Measurements from ENCODE around the gene WAC.
"Not testable (repeated sequence)": the region's sequence is repeated elsewhere in the genome, so short reads cannot be mapped to it uniquely, and the experiment has no call there.

The WAC gene, protein sequence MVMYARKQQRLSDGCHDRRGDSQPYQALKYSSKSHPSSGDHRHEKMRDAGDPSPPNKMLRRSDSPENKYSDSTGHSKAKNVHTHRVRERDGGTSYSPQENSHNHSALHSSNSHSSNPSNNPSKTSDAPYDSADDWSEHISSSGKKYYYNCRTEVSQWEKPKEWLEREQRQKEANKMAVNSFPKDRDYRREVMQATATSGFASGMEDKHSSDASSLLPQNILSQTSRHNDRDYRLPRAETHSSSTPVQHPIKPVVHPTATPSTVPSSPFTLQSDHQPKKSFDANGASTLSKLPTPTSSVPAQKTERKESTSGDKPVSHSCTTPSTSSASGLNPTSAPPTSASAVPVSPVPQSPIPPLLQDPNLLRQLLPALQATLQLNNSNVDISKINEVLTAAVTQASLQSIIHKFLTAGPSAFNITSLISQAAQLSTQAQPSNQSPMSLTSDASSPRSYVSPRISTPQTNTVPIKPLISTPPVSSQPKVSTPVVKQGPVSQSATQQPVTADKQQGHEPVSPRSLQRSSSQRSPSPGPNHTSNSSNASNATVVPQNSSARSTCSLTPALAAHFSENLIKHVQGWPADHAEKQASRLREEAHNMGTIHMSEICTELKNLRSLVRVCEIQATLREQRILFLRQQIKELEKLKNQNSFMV

DNA sequence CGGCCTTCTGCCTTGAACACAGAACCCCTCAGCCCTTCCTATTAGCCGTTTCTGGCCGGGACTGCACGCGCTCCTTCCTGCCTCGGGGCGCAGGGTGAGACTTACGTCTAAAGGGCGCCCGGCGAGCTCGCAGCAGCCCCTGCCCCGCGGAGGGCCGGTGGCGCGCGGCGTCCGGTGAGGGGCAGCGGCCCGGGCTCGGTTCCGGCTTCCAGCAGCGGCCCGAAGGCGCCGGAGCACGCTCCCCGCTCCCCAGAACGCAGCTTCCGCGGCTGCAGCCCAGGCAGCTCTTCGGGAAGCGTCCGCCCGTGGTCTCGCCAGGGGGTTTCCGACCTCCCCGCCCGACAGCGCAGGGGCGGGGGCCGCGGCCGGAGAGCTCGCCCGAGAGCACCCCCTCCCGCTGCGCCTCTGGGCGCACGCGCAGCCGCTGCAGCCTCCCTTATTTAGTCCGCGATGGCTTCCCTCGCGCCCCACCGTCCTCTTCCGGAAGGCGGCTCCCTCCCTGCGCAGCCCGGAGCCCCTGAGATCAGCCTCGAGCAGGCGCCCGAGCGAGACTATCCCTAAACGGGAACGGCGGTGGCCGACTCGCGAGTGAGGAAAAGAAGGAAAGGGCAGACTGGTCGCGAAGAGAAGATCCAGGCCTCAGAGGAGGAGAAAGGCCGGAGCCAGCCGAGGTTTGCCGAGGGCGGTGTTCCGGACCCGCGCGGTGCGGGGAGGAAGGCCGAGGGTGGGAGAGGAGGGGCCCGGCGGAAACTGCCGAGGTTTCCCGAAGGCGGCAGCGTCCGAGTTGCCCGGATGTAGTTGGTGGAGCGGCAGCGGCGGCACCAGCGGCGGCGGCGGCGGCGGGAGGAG lies at the start of gene WAC:
Gene WAC (plus strand): TSS at position 782 of the 849 bp plus-strand sequence. CDS start 462 bp downstream, outside the sequence.
- DNase-seq (ENCODE audit: low spot score) = peak; percentile 93

GRCh38 chr10:28489206-28489605 lies 43.7 kb upstream of the WAC start:
- no peak for DNase-seq (ENCODE audit: low spot score)

DNA sequence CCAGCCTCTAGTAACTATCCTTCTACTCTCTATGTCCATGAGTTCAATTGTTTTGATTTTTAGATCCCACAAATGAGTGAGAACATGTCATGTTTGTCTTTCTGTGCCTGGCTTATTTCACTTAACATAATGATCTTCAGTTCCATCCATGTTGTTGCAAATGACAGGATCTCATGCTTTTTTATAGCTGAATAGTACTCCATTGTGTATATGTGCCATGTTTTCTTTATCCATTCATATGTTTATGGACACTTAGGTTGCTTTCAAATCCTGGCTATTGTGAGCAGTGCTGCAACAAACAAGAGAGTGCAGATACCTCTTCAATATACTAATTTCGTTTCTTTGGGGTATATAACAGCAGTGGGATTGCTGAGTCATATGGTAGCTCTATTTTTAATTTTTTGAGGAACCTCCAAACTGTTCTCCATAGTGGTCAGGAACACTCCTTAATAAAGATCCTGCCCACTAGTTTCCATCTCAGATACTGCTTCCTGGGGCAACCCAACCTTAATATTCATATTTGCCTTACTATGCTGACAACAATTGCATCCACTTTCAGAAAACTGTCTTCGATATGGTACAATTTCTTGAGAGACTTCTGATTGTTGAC lies 42.6 kb upstream of the WAC start:
- not testable (repeated sequence) for DNase-seq (ENCODE audit: low spot score)

GRCh38 chr10:28492116-28492920 lies 40.6 kb upstream of the WAC start:
- DNase-seq (ENCODE audit: low spot score) = no peak

- no peak for DNase-seq (ENCODE audit: low spot score)
Measured at GRCh38 chr10:28494420-28494819, 38.5 kb upstream of the WAC start.

- no peak for DNase-seq (ENCODE audit: low spot score)
Measured at GRCh38 chr10:28495084-28495483, 37.8 kb upstream of the WAC start.

- DNase-seq (ENCODE audit: low spot score) = no peak
Measured at GRCh38 chr10:28496017-28496416, 36.9 kb upstream of the WAC start.

DNA sequence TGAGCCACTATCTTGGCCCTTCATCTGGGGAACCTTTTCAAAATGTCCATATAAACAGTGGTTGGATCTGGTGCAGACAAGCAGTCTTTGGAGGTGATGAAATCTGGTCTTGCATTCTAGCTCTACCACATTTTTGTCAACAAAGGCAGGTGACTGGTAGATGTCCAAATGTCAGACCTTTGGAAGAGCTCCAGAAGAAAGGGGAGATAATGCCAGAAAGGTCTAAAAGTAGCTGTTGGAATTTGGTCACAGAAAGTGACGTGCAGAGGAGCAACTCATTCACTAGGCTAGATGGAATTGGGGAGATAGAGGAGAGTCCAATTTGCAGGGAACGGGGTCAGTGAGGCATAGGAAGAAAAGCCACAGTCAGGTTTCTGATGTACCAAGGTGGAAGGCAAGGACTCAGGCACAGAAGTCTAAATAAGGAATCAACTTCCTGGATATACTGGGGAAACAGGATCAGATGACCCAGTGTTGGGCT lies 36.4 kb upstream of the WAC start:
- DNase-seq (ENCODE audit: low spot score) = peak; percentile 39

DNA sequence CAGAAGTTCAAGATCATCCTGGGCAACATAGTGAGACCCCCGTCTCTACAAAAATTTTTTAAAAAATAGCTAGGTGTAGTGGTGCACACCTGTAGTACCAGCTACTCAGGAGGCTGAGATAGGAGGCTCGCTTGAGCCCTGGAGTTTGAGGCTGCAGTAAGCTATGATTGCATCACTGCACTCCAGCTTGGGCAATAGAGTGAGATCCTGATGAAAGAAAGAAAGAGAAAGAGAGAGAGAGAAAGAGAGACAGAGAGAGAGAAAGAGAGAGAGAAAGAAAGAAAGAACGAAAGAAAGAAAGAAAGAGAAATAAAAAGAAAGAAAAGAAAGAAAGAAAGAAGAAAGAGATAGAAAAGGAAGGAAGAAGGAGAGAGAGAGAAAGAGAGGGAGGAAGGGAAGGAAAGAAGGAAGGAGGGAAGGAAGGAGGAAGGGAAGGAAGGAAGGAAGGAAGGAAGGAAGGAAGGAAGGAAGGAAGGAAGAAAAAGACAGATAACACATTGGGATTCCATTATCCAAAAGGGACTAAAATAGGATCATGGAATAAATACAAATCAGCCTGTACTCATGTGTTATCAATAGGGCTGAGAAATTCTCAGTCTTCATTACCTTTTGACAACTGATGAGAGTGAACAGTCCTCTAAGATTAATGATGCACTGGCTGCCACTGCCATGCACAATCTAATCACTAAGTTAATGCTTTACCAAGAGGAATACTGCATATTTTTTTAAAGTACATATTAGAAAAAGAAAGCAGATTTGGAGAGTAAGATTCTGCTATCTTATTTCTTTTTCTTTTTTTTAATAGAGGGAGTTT lies 35.4 kb upstream of the WAC start:
- DNase-seq (ENCODE audit: low spot score) = no peak

- DNase-seq (ENCODE audit: low spot score) = not testable (repeated sequence)
Measured at GRCh38 chr10:28500203-28500602, 32.7 kb upstream of the WAC start.

GRCh38 chr10:28503114-28503513 lies 29.8 kb upstream of the WAC start:
- DNase-seq (ENCODE audit: low spot score) = peak; percentile 34

DNA sequence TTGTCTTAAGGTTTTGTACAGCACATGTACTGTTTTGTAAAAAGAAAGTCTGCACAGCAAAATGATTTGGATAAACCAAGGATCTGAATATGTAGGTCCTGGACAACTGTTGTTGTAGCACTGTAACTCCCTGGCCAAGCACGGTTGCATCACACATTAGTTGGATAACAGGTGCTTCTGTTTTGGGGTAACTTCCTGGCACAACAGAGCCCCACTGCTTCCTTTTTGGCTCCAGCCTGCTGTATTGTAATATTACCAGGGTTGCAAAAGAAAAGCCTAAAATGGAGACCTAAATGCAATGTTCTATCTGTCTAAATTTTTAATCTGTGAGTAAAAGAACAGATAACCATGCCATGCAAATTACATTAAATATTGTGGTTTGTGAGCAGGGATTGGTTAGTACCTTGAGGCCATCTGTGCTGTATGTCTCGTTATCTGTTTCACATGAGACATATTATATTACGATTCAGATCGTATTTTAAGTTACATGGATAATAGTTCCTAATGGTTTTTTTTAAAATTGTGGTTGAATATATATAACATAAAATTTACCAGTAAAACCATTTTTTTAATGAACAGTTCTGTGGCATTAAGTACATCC lies 27.5 kb upstream of the WAC start:
- no peak for DNase-seq (ENCODE audit: low spot score)

GRCh38 chr10:28508304-28508925 lies 24.5 kb upstream of the WAC start:
- DNase-seq (ENCODE audit: low spot score) = no peak

DNA sequence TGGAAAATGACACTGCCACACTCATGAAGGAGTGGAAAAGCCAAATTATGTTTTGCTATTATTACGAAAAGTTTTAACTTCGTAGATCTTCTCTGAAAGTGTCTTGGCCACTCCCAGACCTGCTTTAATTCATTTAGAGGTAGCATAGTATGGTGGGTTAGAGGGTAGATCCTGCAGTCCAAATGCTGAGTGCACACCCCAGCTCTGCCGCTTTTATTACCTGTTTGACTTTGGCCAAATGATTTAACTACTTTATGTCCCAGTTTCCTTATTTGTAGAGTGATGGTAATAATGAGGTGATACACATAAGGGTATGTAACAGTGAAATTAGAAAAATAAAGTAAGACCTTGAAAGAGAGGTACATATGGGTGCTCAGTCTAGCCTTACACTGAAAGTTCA lies 23.6 kb upstream of the WAC start:
- DNase-seq (ENCODE audit: low spot score) = no peak

DNA sequence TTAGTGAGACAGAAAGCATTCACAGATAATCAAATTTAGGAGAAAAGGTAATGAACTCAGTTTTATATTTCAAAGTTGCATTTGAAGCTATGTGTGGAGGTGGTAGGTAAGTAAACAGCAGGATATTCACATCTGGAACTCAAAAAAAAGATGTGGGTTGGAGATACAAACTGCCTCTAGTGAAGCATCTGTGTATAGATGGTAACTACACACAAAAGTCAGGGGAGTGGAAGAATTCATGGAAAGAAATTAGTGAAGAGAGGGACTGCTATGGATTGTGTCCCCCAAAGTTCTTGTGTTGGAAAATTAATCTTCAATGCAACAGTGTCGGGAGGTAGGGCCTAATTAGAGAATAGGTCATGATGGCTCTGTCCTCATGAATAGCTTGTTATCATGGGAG lies 18.3 kb upstream of the WAC start:
- DNase-seq (ENCODE audit: low spot score) = no peak

DNA sequence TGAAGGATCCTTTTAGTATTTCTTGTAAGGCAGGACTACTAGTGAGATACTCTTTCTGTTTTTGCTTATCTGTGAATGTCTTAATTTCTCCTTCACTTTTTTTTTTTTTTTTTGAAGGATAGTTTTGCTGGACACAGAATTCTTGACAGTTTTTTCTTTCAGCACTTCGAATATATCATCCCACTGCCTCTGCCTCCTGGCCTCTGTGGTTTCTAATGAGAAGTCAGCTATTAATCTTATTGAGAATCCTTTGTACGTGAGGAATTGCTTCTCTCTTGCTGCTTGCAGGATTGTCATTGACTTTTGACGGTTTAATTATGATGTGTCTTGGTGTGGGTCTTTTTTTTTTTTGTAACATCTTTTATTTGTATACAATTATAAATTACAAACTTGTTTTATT lies 12.6 kb upstream of the WAC start:
- DNase-seq (ENCODE audit: low spot score) = no peak

DNA sequence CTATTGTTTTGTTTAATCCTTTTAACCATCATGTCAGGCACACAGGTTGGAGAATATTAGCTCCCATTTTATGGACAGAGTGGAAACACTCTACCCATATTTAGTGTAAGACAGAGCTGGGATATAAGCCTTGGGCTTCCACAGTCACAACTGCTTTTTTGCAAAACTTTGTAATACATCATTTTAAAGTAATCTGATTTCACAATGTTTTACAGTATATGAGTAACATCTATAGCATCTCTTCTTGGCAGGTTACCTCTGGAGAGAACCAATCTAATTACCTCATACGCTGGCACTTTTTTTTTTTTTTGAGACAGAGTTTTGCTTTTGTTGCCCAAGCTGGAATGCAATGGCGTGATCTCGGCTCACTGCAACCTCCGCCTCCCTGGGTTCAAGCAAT lies 12.1 kb upstream of the WAC start:
- not testable (repeated sequence) for DNase-seq (ENCODE audit: low spot score)

- not testable (repeated sequence) for DNase-seq (ENCODE audit: low spot score)
Measured at GRCh38 chr10:28521961-28522360, 11.0 kb upstream of the WAC start.

DNA sequence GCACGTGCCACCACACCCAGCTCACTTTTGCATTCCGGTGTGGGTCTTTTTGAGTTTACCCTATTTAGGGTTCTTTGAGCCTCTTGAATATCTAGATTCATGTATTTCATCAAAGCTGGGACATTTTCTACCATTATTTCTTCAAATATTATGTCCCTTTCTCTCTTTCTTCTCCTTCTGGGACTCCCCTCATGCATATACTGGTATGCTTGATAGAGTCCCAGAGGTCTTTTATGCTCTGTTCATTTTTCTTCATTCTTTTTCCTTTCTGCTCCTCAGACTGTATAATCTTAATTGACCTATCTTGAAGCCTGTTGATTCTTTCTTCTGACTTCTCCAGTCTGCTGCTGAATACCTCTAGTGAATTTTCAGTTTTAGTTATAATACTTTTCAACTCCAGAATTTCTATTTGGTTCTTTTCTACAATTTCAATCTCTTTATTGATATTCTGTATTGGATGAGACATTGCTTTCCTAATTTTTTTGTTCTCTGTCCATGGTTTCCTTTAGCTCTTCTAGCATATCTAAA lies 9.1 kb upstream of the WAC start:
- no peak for DNase-seq (ENCODE audit: low spot score)

Measured in iPS-NIHi11 (cell line).